HEK293 (cell line): Measurements from ENCODE around the gene TMEM14A.

ENCODE experiments used
- CTCF ChIA-PET: fragments of 350-600 bp; formaldehyde crosslinking; extraction: SDS; loops from one replicate; lab custom pipeline; 2021; ENCODE audit warnings: antibody characterized with exemption; lab: Yijun Ruan, JAX
- POLR2A ChIA-PET: fragments of 300-600 bp; formaldehyde crosslinking; extraction: SDS; loops from one replicate; lab custom pipeline; 2020; ENCODE audit warnings: antibody characterized with exemption, inconsistent platforms; lab: Yijun Ruan, JAX
- H3K27ac ChIP-seq: fragments of 200-500 bp; sonication (Bioruptor generic); 2 replicates; pipeline ENCODE4 v1.5.1; 2014; ENCODE audit warnings: low read depth, low read length, control low read depth, inconsistent platforms; ENCODE audit errors: extremely low read depth
- H3K36me3 ChIP-seq, 2 experiments: fragments of 200-500 bp in 1 of 2; sonication (Bioruptor generic) in 1 of 2; 1 replicate in 1 of 2; 2 replicates in 1 of 2; pipeline ENCODE4 v1.5.1; 2014 to 2017; ENCODE audit warnings: inconsistent platforms in 2 of 2, low read length in 2 of 2; ENCODE audit not compliant: control insufficient read depth in 2 of 2, insufficient read depth in 1 of 2
- H3K4me1 ChIP-seq: fragments of 200-500 bp; sonication (Bioruptor generic); 2 replicates; pipeline ENCODE4 v1.5.1; 2014; ENCODE audit warnings: mild to moderate bottlenecking, low read length, inconsistent platforms; ENCODE audit not compliant: control insufficient read depth, insufficient read depth
- H3K4me3 ChIP-seq: 2 replicates; pipeline ENCODE4 v1.5.1; 2011; ENCODE audit warnings: low read depth, mild to moderate bottlenecking, control low read depth, low read length, moderate library complexity
- H3K9me3 ChIP-seq: fragments of 200-500 bp; sonication (Bioruptor generic); 2 replicates; pipeline ENCODE4 v1.5.1; 2014; ENCODE audit warnings: low read depth, low read length, inconsistent platforms; ENCODE audit not compliant: control insufficient read depth, insufficient read depth
- FEZF1 ChIP-seq: fragments of 450-650 bp; formaldehyde crosslinking; IDR thresholded peaks from 2 replicates; pipeline ENCODE4 v1.5.1; 2016; ENCODE audit warnings: missing biosample characterization, missing genetic modification characterization
- IKZF3 ChIP-seq: fragments of 450-650 bp; IDR thresholded peaks from 2 replicates; pipeline ENCODE4 v1.5.0; 2018; ENCODE audit warnings: missing biosample characterization, mild to moderate bottlenecking, missing genetic modification characterization, moderate library complexity
- ZFHX2 ChIP-seq: fragments of 450-650 bp; formaldehyde crosslinking; conservative IDR thresholded peaks from 2 replicates; pipeline ENCODE4 v1.5.1; 2016; ENCODE audit warnings: missing biosample characterization, missing genetic modification characterization
- ZNF112 ChIP-seq: fragments of 450-650 bp; formaldehyde crosslinking; IDR thresholded peaks from 2 replicates; pipeline ENCODE4 v1.5.0; 2017; ENCODE audit warnings: missing biosample characterization, missing genetic modification characterization
- ZNF132 ChIP-seq: fragments of 450-650 bp; formaldehyde crosslinking; IDR thresholded peaks from 2 replicates; pipeline ENCODE4 v1.5.1; 2017; ENCODE audit warnings: missing biosample characterization, missing genetic modification characterization, borderline replicate concordance
- ZNF138 ChIP-seq: fragments of 450-650 bp; formaldehyde crosslinking; IDR thresholded peaks from 2 replicates; pipeline ENCODE4 v1.5.1; 2016; ENCODE audit warnings: missing biosample characterization, missing genetic modification characterization, borderline replicate concordance
- ZNF140 ChIP-seq: fragments of 450-650 bp; formaldehyde crosslinking; IDR thresholded peaks from 2 replicates; pipeline ENCODE4 v1.5.1; 2016; ENCODE audit warnings: missing biosample characterization, missing genetic modification characterization
- ZNF292 ChIP-seq: fragments of 450-650 bp; formaldehyde crosslinking; IDR thresholded peaks from 2 replicates; pipeline ENCODE4 v1.5.1; 2016; ENCODE audit warnings: low read depth, missing biosample characterization, missing genetic modification characterization, borderline replicate concordance
- ZNF354C ChIP-seq: fragments of 450-650 bp; formaldehyde crosslinking; IDR thresholded peaks from 2 replicates; pipeline ENCODE4 v1.5.1; 2016; ENCODE audit warnings: missing biosample characterization, missing genetic modification characterization, low read depth, borderline replicate concordance
- ZNF366 ChIP-seq: fragments of 450-650 bp; formaldehyde crosslinking; conservative IDR thresholded peaks from 2 replicates; pipeline ENCODE4 v1.5.1; 2016; ENCODE audit warnings: missing biosample characterization, missing genetic modification characterization
- ZNF426 ChIP-seq: fragments of 450-650 bp; formaldehyde crosslinking; IDR thresholded peaks from 2 replicates; pipeline ENCODE4 v1.5.1; 2017; ENCODE audit warnings: missing biosample characterization, missing genetic modification characterization, mild to moderate bottlenecking, inconsistent platforms, moderate library complexity
- ZNF529 ChIP-seq: fragments of 450-650 bp; formaldehyde crosslinking; IDR thresholded peaks from 2 replicates; pipeline ENCODE4 v1.5.1; 2017; ENCODE audit warnings: missing genetic modification characterization, missing biosample characterization; ENCODE audit not compliant: insufficient replicate concordance
- ZNF530 ChIP-seq: fragments of 450-650 bp; formaldehyde crosslinking; IDR thresholded peaks from 2 replicates; pipeline ENCODE4 v1.5.1; 2016; ENCODE audit warnings: low read depth, missing biosample characterization, missing genetic modification characterization
- ZNF558 ChIP-seq: fragments of 450-650 bp; formaldehyde crosslinking; IDR thresholded peaks from 2 replicates; pipeline ENCODE4 v1.5.1; 2016; ENCODE audit warnings: missing biosample characterization, missing genetic modification characterization
- ZNF707 ChIP-seq: fragments of 450-650 bp; formaldehyde crosslinking; IDR thresholded peaks from 2 replicates; pipeline ENCODE4 v1.5.1; 2016; ENCODE audit warnings: missing biosample characterization, missing genetic modification characterization
- ZNF785 ChIP-seq: fragments of 450-650 bp; formaldehyde crosslinking; IDR thresholded peaks from 2 replicates; pipeline ENCODE4 v1.5.1; 2016; ENCODE audit warnings: missing biosample characterization, missing genetic modification characterization
- ZXDB ChIP-seq: fragments of 450-650 bp; formaldehyde crosslinking; IDR thresholded peaks from 2 replicates; pipeline ENCODE4 v1.5.1; 2016; ENCODE audit warnings: missing biosample characterization, missing genetic modification characterization
- TF ChIP-seq, protein P1 (sequence below): fragments of 450-650 bp; formaldehyde crosslinking; IDR thresholded peaks from 2 replicates; pipeline ENCODE4 v1.5.1; 2016; ENCODE audit warnings: missing biosample characterization, missing genetic modification characterization, low read depth
- TF ChIP-seq, protein P2 (sequence below): fragments of 450-650 bp; formaldehyde crosslinking; IDR thresholded peaks from 2 replicates; pipeline ENCODE4 v1.5.1; 2016; ENCODE audit warnings: missing biosample characterization, missing genetic modification characterization
- TF ChIP-seq, protein P3 (sequence below): fragments of 450-650 bp; formaldehyde crosslinking; IDR thresholded peaks from 2 replicates; pipeline ENCODE4 v1.5.1; 2017; ENCODE audit warnings: missing biosample characterization, missing genetic modification characterization
- TF ChIP-seq, protein P4 (sequence below): fragments of 450-650 bp; formaldehyde crosslinking; IDR thresholded peaks from 2 replicates; pipeline ENCODE4 v1.5.1; 2016; ENCODE audit warnings: missing biosample characterization, missing genetic modification characterization
- TF ChIP-seq, protein P5 (sequence below): fragments of 450-650 bp; formaldehyde crosslinking; IDR thresholded peaks from 2 replicates; pipeline ENCODE4 v1.5.1; 2016; ENCODE audit warnings: missing biosample characterization, missing genetic modification characterization
- TF ChIP-seq, protein P6 (sequence below): fragments of 450-650 bp; formaldehyde crosslinking; IDR thresholded peaks from 2 replicates; pipeline ENCODE4 v1.5.1; 2016; ENCODE audit warnings: missing biosample characterization, missing genetic modification characterization

The TMEM14A gene

DNA sequence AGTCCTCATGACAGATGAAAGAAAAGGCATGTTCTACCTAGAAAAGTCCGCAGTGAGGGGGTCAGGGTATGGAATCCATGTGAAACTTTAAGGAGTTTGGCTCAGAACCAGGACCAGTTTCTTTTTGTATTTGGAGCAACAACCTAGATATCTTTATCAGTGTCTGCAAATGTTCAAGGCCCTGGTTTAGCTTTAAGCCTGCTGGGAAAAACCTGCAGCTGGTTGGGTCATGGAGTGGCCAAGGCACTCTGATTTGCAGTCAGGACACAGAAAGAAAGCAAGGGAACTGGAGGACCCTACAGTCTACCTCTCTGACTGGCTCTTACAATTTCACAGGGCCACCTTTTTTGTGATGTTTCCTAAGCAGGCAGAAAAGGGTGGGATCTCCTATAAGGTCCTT lies 58.7 kb downstream of the TMEM14A start:
- no peaks in the 10 kb centered on the region for H3K36me3 ChIP-seq
- CTCF ChIA-PET = interaction anchor here (0.8 kb wide), 1 partner anchor 10 kb away, joined by 3 read pairs; no protein-coding TSS in a partner anchor
- H3K4me1 ChIP-seq = peaks cover 4% of the 10 kb centered on the region; the same call in 1 of the 2 replicates
- H3K4me3 ChIP-seq = no peak overlapping the region
- no peaks in the 10 kb centered on the region for H3K9me3 ChIP-seq
- POLR2A ChIA-PET = no interaction called here
- TF ChIP-seq, protein P1, sequence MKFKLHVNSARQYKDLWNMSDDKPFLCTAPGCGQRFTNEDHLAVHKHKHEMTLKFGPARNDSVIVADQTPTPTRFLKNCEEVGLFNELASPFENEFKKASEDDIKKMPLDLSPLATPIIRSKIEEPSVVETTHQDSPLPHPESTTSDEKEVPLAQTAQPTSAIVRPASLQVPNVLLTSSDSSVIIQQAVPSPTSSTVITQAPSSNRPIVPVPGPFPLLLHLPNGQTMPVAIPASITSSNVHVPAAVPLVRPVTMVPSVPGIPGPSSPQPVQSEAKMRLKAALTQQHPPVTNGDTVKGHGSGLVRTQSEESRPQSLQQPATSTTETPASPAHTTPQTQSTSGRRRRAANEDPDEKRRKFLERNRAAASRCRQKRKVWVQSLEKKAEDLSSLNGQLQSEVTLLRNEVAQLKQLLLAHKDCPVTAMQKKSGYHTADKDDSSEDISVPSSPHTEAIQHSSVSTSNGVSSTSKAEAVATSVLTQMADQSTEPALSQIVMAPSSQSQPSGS (tag by site-specific recombination) = no peak
- TF ChIP-seq, protein P2, sequence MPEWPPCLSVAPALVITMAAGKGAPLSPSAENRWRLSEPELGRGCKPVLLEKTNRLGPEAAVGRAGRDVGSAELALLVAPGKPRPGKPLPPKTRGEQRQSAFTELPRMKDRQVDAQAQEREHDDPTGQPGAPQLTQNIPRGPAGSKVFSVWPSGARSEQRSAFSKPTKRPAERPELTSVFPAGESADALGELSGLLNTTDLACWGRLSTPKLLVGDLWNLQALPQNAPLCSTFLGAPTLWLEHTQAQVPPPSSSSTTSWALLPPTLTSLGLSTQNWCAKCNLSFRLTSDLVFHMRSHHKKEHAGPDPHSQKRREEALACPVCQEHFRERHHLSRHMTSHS (tag by site-specific recombination) = no peak
- TF ChIP-seq ZNF138 = no peak
- H3K27ac ChIP-seq = no peak overlapping the region

DNA sequence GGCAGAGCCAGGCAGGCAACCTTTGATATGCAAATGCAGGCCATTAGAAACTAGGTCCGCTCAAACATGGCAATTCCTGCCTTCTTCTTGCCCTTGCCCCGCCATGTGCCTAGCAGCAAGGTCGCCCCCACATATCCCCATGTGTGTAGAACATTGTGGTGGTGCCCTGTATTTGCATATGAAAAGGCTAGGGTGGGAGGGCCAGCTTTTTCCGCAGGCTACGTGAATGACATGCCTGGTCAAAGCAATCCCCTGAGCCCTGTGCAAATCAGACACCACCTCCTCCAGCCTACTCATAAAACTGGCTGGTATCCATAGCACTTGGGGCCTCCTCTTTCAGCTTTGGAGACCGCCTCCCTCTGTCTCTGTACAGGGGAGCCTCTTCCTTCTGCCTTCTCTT lies 60.8 kb downstream of the TMEM14A start:
- no peak overlapping the region for H3K4me3 ChIP-seq
- H3K27ac ChIP-seq = no peak overlapping the region
- no peaks in the 10 kb centered on the region for H3K36me3 ChIP-seq
- POLR2A ChIA-PET = no interaction called here
- CTCF ChIA-PET = no interaction called here
- H3K4me1 ChIP-seq = peaks cover 4% of the 10 kb centered on the region; the same call in 1 of the 2 replicates
- no peak for TF ChIP-seq ZNF132 (tag by site-specific recombination)
- 0 out of 2 replicates have a peak, but pooled peaks have one; percentile 11 for TF ChIP-seq ZFHX2
- TF ChIP-seq, all 188 proteins: peak for 1
- no peaks in the 10 kb centered on the region for H3K9me3 ChIP-seq

DNA sequence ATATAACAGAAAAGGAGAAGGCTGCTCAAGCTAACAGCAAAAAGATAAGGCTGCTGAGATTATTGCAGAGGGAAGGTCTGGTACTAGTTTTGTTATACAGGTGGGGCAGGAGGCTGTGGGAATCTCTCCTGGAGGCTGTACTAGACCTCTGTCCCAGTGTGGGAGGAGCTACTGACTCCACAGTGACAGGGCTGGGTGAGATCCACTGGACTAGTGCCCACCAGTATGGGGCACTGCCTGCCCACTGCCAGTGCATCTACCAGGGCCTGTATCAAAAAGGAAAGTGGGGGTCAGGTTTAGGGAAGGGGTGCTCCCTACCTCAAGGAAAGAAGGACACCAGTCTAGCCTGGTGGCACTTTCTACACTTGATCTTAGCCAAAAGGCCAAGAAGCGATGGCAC lies 62.3 kb downstream of the TMEM14A start:
- H3K27ac ChIP-seq = no peak overlapping the region
- no peaks in the 10 kb centered on the region for H3K9me3 ChIP-seq
- ChIA-PET POLR2A (no interaction called here), CTCF (interaction anchor here (0.6 to 1.3 kb wide), 3 partner anchors 8 to 38 kb away, joined by 3 to 10 read pairs (median 3); no protein-coding TSS in a partner anchor)
- peaks cover 4% of the 10 kb centered on the region; the same call in 1 of the 2 replicates for H3K4me1 ChIP-seq
- no peak overlapping the region for H3K4me3 ChIP-seq
- H3K36me3 ChIP-seq = no peaks in the 10 kb centered on the region
- TF ChIP-seq ZNF426 (tag by site-specific recombination) = no peak
- TF ChIP-seq FEZF1 (tag by site-specific recombination) = no peak
- TF ChIP-seq ZNF785 (tag by site-specific recombination) = no peak
- TF ChIP-seq, protein P3, sequence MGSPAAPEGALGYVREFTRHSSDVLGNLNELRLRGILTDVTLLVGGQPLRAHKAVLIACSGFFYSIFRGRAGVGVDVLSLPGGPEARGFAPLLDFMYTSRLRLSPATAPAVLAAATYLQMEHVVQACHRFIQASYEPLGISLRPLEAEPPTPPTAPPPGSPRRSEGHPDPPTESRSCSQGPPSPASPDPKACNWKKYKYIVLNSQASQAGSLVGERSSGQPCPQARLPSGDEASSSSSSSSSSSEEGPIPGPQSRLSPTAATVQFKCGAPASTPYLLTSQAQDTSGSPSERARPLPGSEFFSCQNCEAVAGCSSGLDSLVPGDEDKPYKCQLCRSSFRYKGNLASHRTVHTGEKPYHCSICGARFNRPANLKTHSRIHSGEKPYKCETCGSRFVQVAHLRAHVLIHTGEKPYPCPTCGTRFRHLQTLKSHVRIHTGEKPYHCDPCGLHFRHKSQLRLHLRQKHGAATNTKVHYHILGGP (tag by site-specific recombination) = no peak
- no peak for TF ChIP-seq ZNF529 (tag by site-specific recombination)
- TF ChIP-seq ZNF530 (tag by site-specific recombination) = no peak
- TF ChIP-seq, protein P4, sequence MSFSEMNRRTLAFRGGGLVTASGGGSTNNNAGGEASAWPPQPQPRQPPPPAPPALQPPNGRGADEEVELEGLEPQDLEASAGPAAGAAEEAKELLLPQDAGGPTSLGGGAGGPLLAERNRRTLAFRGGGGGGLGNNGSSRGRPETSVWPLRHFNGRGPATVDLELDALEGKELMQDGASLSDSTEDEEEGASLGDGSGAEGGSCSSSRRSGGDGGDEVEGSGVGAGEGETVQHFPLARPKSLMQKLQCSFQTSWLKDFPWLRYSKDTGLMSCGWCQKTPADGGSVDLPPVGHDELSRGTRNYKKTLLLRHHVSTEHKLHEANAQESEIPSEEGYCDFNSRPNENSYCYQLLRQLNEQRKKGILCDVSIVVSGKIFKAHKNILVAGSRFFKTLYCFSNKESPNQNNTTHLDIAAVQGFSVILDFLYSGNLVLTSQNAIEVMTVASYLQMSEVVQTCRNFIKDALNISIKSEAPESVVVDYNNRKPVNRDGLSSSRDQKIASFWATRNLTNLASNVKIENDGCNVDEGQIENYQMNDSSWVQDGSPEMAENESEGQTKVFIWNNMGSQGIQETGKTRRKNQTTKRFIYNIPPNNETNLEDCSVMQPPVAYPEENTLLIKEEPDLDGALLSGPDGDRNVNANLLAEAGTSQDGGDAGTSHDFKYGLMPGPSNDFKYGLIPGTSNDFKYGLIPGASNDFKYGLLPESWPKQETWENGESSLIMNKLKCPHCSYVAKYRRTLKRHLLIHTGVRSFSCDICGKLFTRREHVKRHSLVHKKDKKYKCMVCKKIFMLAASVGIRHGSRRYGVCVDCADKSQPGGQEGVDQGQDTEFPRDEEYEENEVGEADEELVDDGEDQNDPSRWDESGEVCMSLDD (tag by site-specific recombination) = no peak
- no peak for TF ChIP-seq ZXDB (tag by site-specific recombination)
- TF ChIP-seq ZNF558 (tag by site-specific recombination) = no peak
- TF ChIP-seq ZNF707 (tag by site-specific recombination) = no peak
- TF ChIP-seq ZNF112 = no peak
- no peak for TF ChIP-seq ZNF292 (tag by site-specific recombination)
- TF ChIP-seq, protein P5, sequence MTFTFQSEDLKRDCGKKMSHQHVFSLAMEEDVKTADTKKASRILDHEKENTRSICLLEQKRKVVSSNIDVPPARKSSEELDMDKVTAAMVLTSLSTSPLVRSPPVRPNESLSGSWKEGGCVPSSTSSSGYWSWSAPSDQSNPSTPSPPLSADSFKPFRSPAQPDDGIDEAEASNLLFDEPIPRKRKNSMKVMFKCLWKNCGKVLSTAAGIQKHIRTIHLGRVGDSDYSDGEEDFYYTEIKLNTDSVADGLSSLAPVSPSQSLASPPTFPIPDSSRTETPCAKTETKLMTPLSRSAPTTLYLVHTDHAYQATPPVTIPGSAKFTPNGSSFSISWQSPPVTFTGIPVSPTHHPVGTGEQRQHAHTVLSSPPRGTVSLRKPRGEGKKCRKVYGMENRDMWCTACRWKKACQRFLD = no peak
- TF ChIP-seq ZNF140 (tag by site-specific recombination) = no peak
- no peak for TF ChIP-seq ZNF366 (tag by site-specific recombination)
- TF ChIP-seq, protein P6, sequence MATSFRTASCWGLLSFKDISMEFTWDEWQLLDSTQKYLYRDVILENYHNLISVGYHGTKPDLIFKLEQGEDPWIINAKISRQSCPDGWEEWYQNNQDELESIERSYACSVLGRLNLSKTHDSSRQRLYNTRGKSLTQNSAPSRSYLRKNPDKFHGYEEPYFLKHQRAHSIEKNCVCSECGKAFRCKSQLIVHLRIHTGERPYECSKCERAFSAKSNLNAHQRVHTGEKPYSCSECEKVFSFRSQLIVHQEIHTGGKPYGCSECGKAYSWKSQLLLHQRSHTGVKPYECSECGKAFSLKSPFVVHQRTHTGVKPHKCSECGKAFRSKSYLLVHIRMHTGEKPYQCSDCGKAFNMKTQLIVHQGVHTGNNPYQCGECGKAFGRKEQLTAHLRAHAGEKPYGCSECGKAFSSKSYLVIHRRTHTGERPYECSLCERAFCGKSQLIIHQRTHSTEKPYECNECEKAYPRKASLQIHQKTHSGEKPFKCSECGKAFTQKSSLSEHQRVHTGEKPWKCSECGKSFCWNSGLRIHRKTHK = no peak
- no peak for TF ChIP-seq IKZF3 (tag by site-specific recombination)
- TF ChIP-seq ZNF354C (tag by site-specific recombination) = no peak
